Transverse colon (tissue), 4 donors: ENCODE results near the gene WNT11. TPM values are rescaled to one million over a fixed set of nuclear protein-coding genes. Genes with fewer than 3 reads are reported as not detected.

Experiments used
- DNase-seq: peaks from one replicate; pipeline ENCODE4 v3.0.0-alpha.2; 2019
- H3K27ac ChIP-seq, 4 donors: fragments of 200-600 bp; sonication (generic); 2 replicates each; pipeline ENCODE4 v1.5.1; 2016 to 2018; ENCODE audit warnings: inconsistent platforms in 4 of 4
- H3K27me3 ChIP-seq: fragments of 200-600 bp; sonication (generic); 2 replicates; pipeline ENCODE4 v1.5.1; 2017; ENCODE audit warnings: inconsistent platforms
- H3K36me3 ChIP-seq, 4 donors: fragments of 200-600 bp; sonication (generic); 2 replicates each; pipeline ENCODE4 v1.5.1; 2017 to 2019; ENCODE audit warnings: inconsistent platforms in 4 of 4
- H3K4me1 ChIP-seq, 4 donors: fragments of 200-600 bp; sonication (generic); 2 replicates each; pipeline ENCODE4 v1.5.1; 2017 to 2020; ENCODE audit warnings: inconsistent platforms in 4 of 4
- H3K4me3 ChIP-seq, 4 donors: fragments of 200-600 bp; sonication (generic); 1 replicate in 1 of 4; 2 replicates in 3 of 4; pipeline versions ENCODE4 v1.5.1 to v1.6.1; 2017 to 2019; ENCODE audit warnings: inconsistent platforms in 4 of 4
- H3K9me3 ChIP-seq, 2 donors: fragments of 200-600 bp; sonication (generic); 2 replicates each; pipeline ENCODE4 v1.5.1; 2017 to 2019; ENCODE audit warnings: inconsistent platforms in 2 of 2
- CTCF ChIP-seq, 5 experiments: fragments of 200-600 bp in 3 of 5; fragments of 450-650 bp in 2 of 5; sonication (generic) in 3 of 5; IDR thresholded peaks; 1 replicate in 2 of 5; 2 replicates in 3 of 5; pipeline ENCODE4 v1.5.1; 2016 to 2017; ENCODE audit warnings: antibody characterized with exemption in 5 of 5, inconsistent platforms in 3 of 5, mild to moderate bottlenecking in 2 of 5, moderate library complexity in 1 of 5
- EP300 ChIP-seq: sonication (generic); formaldehyde crosslinking; IDR thresholded peaks from one replicate; pipeline ENCODE4 v1.6.1; 2017; ENCODE audit warnings: antibody characterized with exemption, low read depth
- POLR2A ChIP-seq: fragments of 450-650 bp; IDR thresholded peaks from one replicate; pipeline ENCODE4 v1.6.1; 2016; ENCODE audit warnings: antibody characterized with exemption, mild to moderate bottlenecking, moderate library complexity
- POLR2AphosphoS5 ChIP-seq, 3 donors: sonication (generic); formaldehyde crosslinking; IDR thresholded peaks; one replicate each; pipeline ENCODE4 v1.6.1; 2016; ENCODE audit warnings: antibody characterized with exemption in 3 of 3
- WGBS, 2 donors: methylation state at CpG; one replicate each; pipeline ENCODE4 v1.1.5; 2018; ENCODE audit warnings: low coverage in 1 of 2; 5-methylcytosine and 5-hydroxymethylcytosine counted together
- in situ Hi-C, 4 donors: fragments of 200-750 bp; cut with MboI; loops; one replicate each; pipeline versions ENCODE4 v1.15.0 to v1.15.1; 2017; ENCODE audit warnings: low sequenced_read_pairs in 3 of 4, low pct_ligation_motif_present in 1 of 4, low pct_unique_long_range_greater_than_20kb in 1 of 4
- intact Hi-C: fragments of 100-400 bp; cut with DNase I; formaldehyde crosslinking; loops from one replicate; pipeline ENCODE4 v1.15.1; 2023; ENCODE audit warnings: low total_unique reads
- total RNA-seq, 4 donors: library from RNA; depleted of rRNA; stranded (reverse); fragments of >200 nt; gene quantifications; one replicate each; pipeline ENCODE4 v1.1.0, GENCODE V29; 2016

WNT11 gene
- total RNA-seq, 4 donors from 2014 or later = 2.4 to 14.6 (median 9.9) TPM

- intact Hi-C loops (loop anchor here (5.0 kb wide), 1 partner anchor 368 kb away; no protein-coding TSS in a partner anchor), in situ Hi-C loops (no loop called here)
- no peak overlapping the region for H3K27ac ChIP-seq
- TF ChIP-seq POLR2AphosphoS5 (IDR thresholded peaks at IDR 0.05) = no peak
- TF ChIP-seq POLR2A = no peak
- no peak for TF ChIP-seq EP300
- no peak for TF ChIP-seq CTCF (IDR thresholded peaks at IDR 0.05)
- WGBS, 2 donors = 90 to 99% methylated on average over 11 to 50 of the region's 50 CpGs
- peaks cover 0 to 5% (median 0%) of the 10 kb centered on the region in 4 donors for H3K4me1 ChIP-seq
- no peaks in the 10 kb centered on the region for H3K9me3 ChIP-seq
- H3K4me3 ChIP-seq = no peak overlapping the region
- no peaks in the 10 kb centered on the region for H3K27me3 ChIP-seq
- H3K36me3 ChIP-seq = no peaks in the 10 kb centered on the region
- DNase-seq = no peak
Measured at GRCh38 chr11:76164861-76165751, 41.2 kb downstream of the WNT11 start.

- H3K36me3 ChIP-seq = no peaks in the 10 kb centered on the region
- intact Hi-C loops = loop anchor here (5.0 kb wide), 1 partner anchor 367 kb away; no protein-coding TSS in a partner anchor
- no peaks in the 10 kb centered on the region for H3K27me3 ChIP-seq
- H3K9me3 ChIP-seq = no peaks in the 10 kb centered on the region
- no peak for DNase-seq
- no peak overlapping the region for H3K27ac ChIP-seq
- WGBS, 2 donors = 87% methylated on average over 13 of the region's 13 CpGs; no CpG with 5 or more reads in 1 of the 2 donors
- in situ Hi-C loops = no loop called here
- no peak overlapping the region for H3K4me3 ChIP-seq
- H3K4me1 ChIP-seq = peaks cover 0 to 5% (median 0%) of the 10 kb centered on the region in 4 donors
- no peak for TF ChIP-seq EP300
- no peak for TF ChIP-seq POLR2AphosphoS5 (IDR thresholded peaks at IDR 0.05)
Measured at GRCh38 chr11:76164081-76164480, 42.2 kb downstream of the WNT11 start.

GRCh38 chr11:76163289-76163880 is 42.9 kb downstream of the WNT11 start:
- no peaks in the 10 kb centered on the region for H3K36me3 ChIP-seq
- in situ Hi-C loops = no loop called here
- no peaks in the 10 kb centered on the region for H3K27me3 ChIP-seq
- no peak for DNase-seq
- no peak for TF ChIP-seq POLR2AphosphoS5 (IDR thresholded peaks at IDR 0.05)
- TF ChIP-seq CTCF (IDR thresholded peaks at IDR 0.05) = no peak
- TF ChIP-seq POLR2A = no peak
- no peak for TF ChIP-seq EP300
- no peak overlapping the region for H3K27ac ChIP-seq
- peaks cover 0 to 5% (median 0%) of the 10 kb centered on the region in 4 donors for H3K4me1 ChIP-seq
- intact Hi-C loops = loop anchor here (5.0 kb wide), 1 partner anchor 366 kb away; no protein-coding TSS in a partner anchor
- 82% methylated on average over 11 of the region's 11 CpGs; no CpG with 5 or more reads in 1 of the 2 donors for WGBS, 2 donors
- H3K9me3 ChIP-seq = no peaks in the 10 kb centered on the region
- H3K4me3 ChIP-seq = no peak overlapping the region

GRCh38 chr11:76162336-76163288 is 43.7 kb downstream of the WNT11 start:
- DNase-seq = no peak
- intact Hi-C loops = loop anchor here (5.0 kb wide), 1 partner anchor 365 kb away; no protein-coding TSS in a partner anchor

More at GRCh38 chr11:76162336-76163288, 43.7 kb downstream of the WNT11 start:
- Histone ChIP-seq H3K9me3 (no peaks in the 10 kb centered on the region), H3K27ac (no peak overlapping the region), H3K4me1 (peaks cover 0 to 5% (median 0%) of the 10 kb centered on the region in 4 donors), H3K4me3 (no peak overlapping the region), H3K27me3 (no peaks in the 10 kb centered on the region), H3K36me3 (no peaks in the 10 kb centered on the region)
- 81 to 100% methylated on average over 3 to 12 of the region's 15 CpGs for WGBS, 2 donors
- in situ Hi-C loops = no loop called here
- TF ChIP-seq EP300 = no peak
- no peak for TF ChIP-seq POLR2A
- no peak for TF ChIP-seq CTCF (IDR thresholded peaks at IDR 0.05)
- TF ChIP-seq POLR2AphosphoS5 (IDR thresholded peaks at IDR 0.05) = no peak
